ENCODE results near the gene MBLAC1.

GRCh38 chr7:100093498-100093897 is 33.3 kb upstream of the MBLAC1 start:
- TF ChIP-seq CTCF (IDR thresholded peaks at IDR 0.05) (no peak), POLR2AphosphoS5 (IDR thresholded peaks at IDR 0.05; ENCODE audit: low read depth, low read length) (no peak)

All from Panc1 (cell line).